Nephron (organoid): ENCODE measurements around the gene DPYSL4.
"Not testable (repeated sequence)": the region's sequence is repeated elsewhere in the genome, so short reads cannot be mapped to it uniquely, and the experiment has no call there.

ENCODE experiments used
- H3K27ac Mint-ChIP-seq, 3 experiments: 2 replicates each; pipeline ENCODE4 v1.8.0; 2020; ENCODE audit warnings: mixed read lengths in 3 of 3, mild to moderate bottlenecking in 2 of 3, moderate library complexity in 1 of 3
- H3K27me3 Mint-ChIP-seq: 2 replicates; pipeline ENCODE4 v1.8.0; 2021; ENCODE audit warnings: low read depth, mild to moderate bottlenecking, moderate library complexity, mixed read lengths
- H3K36me3 Mint-ChIP-seq: 2 replicates; pipeline ENCODE4 v1.8.0; 2020; ENCODE audit warnings: low read depth, mixed read lengths
- H3K4me1 Mint-ChIP-seq: 2 replicates; pipeline ENCODE4 v1.8.0; 2020; ENCODE audit warnings: mixed read lengths
- H3K4me3 Mint-ChIP-seq, 3 experiments: 2 replicates each; pipeline ENCODE4 v1.8.0; 2020; ENCODE audit warnings: mild to moderate bottlenecking in 3 of 3, mixed read lengths in 3 of 3, moderate library complexity in 2 of 3
- H3K9me3 Mint-ChIP-seq: 2 replicates; pipeline ENCODE4 v1.8.0; 2020; ENCODE audit warnings: mixed read lengths
- CTCF ChIP-seq, 3 experiments: fragments of 200-600 bp; sonication (generic); IDR thresholded peaks; one replicate each; pipeline ENCODE4 v1.5.0; 2021; ENCODE audit warnings: antibody characterized with exemption in 3 of 3; ENCODE audit not compliant: unreplicated experiment in 3 of 3

DPYSL4 gene

GRCh38 chr10:132209130-132209529, 22.4 kb downstream of the DPYSL4 start:
- Mint-ChIP-seq H3K4me3 (no peak overlapping the region), H3K27me3 (peaks cover 4% of the 10 kb centered on the region), H3K27ac (no peak overlapping the region), H3K9me3 (peaks cover 16% of the 10 kb centered on the region), H3K36me3 (peaks cover 17% of the 10 kb centered on the region), H3K4me1 (no peaks in the 10 kb centered on the region)
- no peak for TF ChIP-seq CTCF (IDR thresholded peaks at IDR 0.05; ENCODE audit: unreplicated experiment in 3 of 3)

- peaks cover 25% of the 10 kb centered on the region for H3K9me3 Mint-ChIP-seq
- H3K4me1 Mint-ChIP-seq: no peaks in the 10 kb centered on the region
- no peak overlapping the region for H3K27ac Mint-ChIP-seq
- H3K27me3 Mint-ChIP-seq: peaks cover 4% of the 10 kb centered on the region
- peaks cover 23% of the 10 kb centered on the region for H3K36me3 Mint-ChIP-seq
- TF ChIP-seq CTCF (IDR thresholded peaks at IDR 0.05; ENCODE audit: unreplicated experiment in 3 of 3): no peak
- H3K4me3 Mint-ChIP-seq: no peak overlapping the region
These were observed 23.3 kb downstream of the DPYSL4 start for GRCh38 chr10:132209978-132210530.

- H3K9me3 Mint-ChIP-seq: peaks cover 32% of the 10 kb centered on the region
- peaks cover 29% of the 10 kb centered on the region for H3K36me3 Mint-ChIP-seq
- no peak for TF ChIP-seq CTCF (IDR thresholded peaks at IDR 0.05; ENCODE audit: unreplicated experiment in 3 of 3)
- H3K4me1 Mint-ChIP-seq: no peaks in the 10 kb centered on the region
- peaks cover 4% of the 10 kb centered on the region for H3K27me3 Mint-ChIP-seq
- H3K27ac Mint-ChIP-seq: no peak overlapping the region
- H3K4me3 Mint-ChIP-seq: no peak overlapping the region
These were observed 24.0 kb downstream of the DPYSL4 start for GRCh38 chr10:132210766-132211165.

GRCh38 chr10:132211246-132211645, 24.5 kb downstream of the DPYSL4 start:
- H3K27ac Mint-ChIP-seq: no peak overlapping the region
- H3K27me3 Mint-ChIP-seq: peaks cover 4% of the 10 kb centered on the region
- peaks cover 29% of the 10 kb centered on the region for H3K36me3 Mint-ChIP-seq
- peaks cover 33% of the 10 kb centered on the region for H3K9me3 Mint-ChIP-seq
- no peaks in the 10 kb centered on the region for H3K4me1 Mint-ChIP-seq
- no peak for TF ChIP-seq CTCF (IDR thresholded peaks at IDR 0.05; ENCODE audit: unreplicated experiment in 3 of 3)
- no peak overlapping the region for H3K4me3 Mint-ChIP-seq

GRCh38 chr10:132212816-132213215, 26.1 kb downstream of the DPYSL4 start:
- peaks cover 4% of the 10 kb centered on the region for H3K27me3 Mint-ChIP-seq
- no peak for TF ChIP-seq CTCF (IDR thresholded peaks at IDR 0.05; ENCODE audit: unreplicated experiment in 3 of 3)
- H3K36me3 Mint-ChIP-seq: peaks cover 37% of the 10 kb centered on the region
- no peaks in the 10 kb centered on the region for H3K4me1 Mint-ChIP-seq
- no peak overlapping the region for H3K27ac Mint-ChIP-seq
- H3K9me3 Mint-ChIP-seq: peaks cover 40% of the 10 kb centered on the region
- H3K4me3 Mint-ChIP-seq: no peak overlapping the region

- no peaks in the 10 kb centered on the region for H3K4me1 Mint-ChIP-seq
- H3K27me3 Mint-ChIP-seq: peaks cover 4% of the 10 kb centered on the region
- peaks cover 41% of the 10 kb centered on the region for H3K36me3 Mint-ChIP-seq
- peaks cover 40% of the 10 kb centered on the region for H3K9me3 Mint-ChIP-seq
- H3K4me3 Mint-ChIP-seq: no peak overlapping the region
- H3K27ac Mint-ChIP-seq: no peak overlapping the region
- TF ChIP-seq CTCF (IDR thresholded peaks at IDR 0.05; ENCODE audit: unreplicated experiment in 3 of 3): no peak
These were observed 27.2 kb downstream of the DPYSL4 start for GRCh38 chr10:132213917-132214316.

GRCh38 chr10:132216441-132216840, 29.7 kb downstream of the DPYSL4 start:
- not testable (repeated sequence) for H3K4me1 Mint-ChIP-seq, H3K27me3 Mint-ChIP-seq, H3K4me3 Mint-ChIP-seq, H3K27ac Mint-ChIP-seq
- Mint-ChIP-seq H3K36me3 (peaks cover 41% of the 10 kb centered on the region), H3K9me3 (peaks cover 40% of the 10 kb centered on the region)
